ENCODE results near the gene SRRT. TPM values are rescaled to one million over a fixed set of nuclear protein-coding genes. Genes with fewer than 3 reads are reported as not detected.

The SRRT gene
- total RNA-seq, 1 donor from 2014 or later, result 302 TPM

- peaks cover 22% of the 10 kb centered on the region for H3K4me1 Mint-ChIP-seq (ENCODE audit: low read depth)
- H3K9me3 Mint-ChIP-seq (ENCODE audit: low read depth), result no peaks in the 10 kb centered on the region
- TF ChIP-seq CTCF (IDR thresholded peaks at IDR 0.05; ENCODE audit: unreplicated experiment), result no peak
- H3K27ac Mint-ChIP-seq, result peak overlapping the region; percentile 99
- no peak for DNase-seq (ENCODE audit: low spot score, unreplicated experiment)
- peaks cover 32% of the 10 kb centered on the region for H3K36me3 Mint-ChIP-seq (ENCODE audit: insufficient read depth)
- H3K4me3 Mint-ChIP-seq (ENCODE audit: low read depth), result peak overlapping the region; percentile 93
- H3K27me3 Mint-ChIP-seq, result no peaks in the 10 kb centered on the region
Measured at GRCh38 chr7:100873599-100874299, 1.2 kb upstream of the SRRT start.

- no peak for DNase-seq (ENCODE audit: low spot score, unreplicated experiment)
- TF ChIP-seq CTCF (IDR thresholded peaks at IDR 0.05; ENCODE audit: unreplicated experiment), result no peak
- Mint-ChIP-seq H3K36me3 (ENCODE audit: insufficient read depth) (peaks cover 34% of the 10 kb centered on the region), H3K4me1 (ENCODE audit: low read depth) (peaks cover 22% of the 10 kb centered on the region), H3K27ac (peak overlapping the region; percentile 99), H3K9me3 (ENCODE audit: low read depth) (no peaks in the 10 kb centered on the region), H3K4me3 (ENCODE audit: low read depth) (peak overlapping the region; percentile 93), H3K27me3 (no peaks in the 10 kb centered on the region)
Measured at GRCh38 chr7:100874300-100874576, 665 bp upstream of the SRRT start.

- no peaks in the 10 kb centered on the region for H3K27me3 Mint-ChIP-seq
- peak overlapping the region; percentile 99 for H3K27ac Mint-ChIP-seq
- H3K36me3 Mint-ChIP-seq (ENCODE audit: insufficient read depth), result peaks cover 41% of the 10 kb centered on the region
- H3K4me1 Mint-ChIP-seq (ENCODE audit: low read depth), result peaks cover 28% of the 10 kb centered on the region
- H3K9me3 Mint-ChIP-seq (ENCODE audit: low read depth), result no peaks in the 10 kb centered on the region
- H3K4me3 Mint-ChIP-seq (ENCODE audit: low read depth), result peak overlapping the region; percentile 93
- TF ChIP-seq CTCF (IDR thresholded peaks at IDR 0.05; ENCODE audit: unreplicated experiment), result no peak
- DNase-seq (ENCODE audit: low spot score, unreplicated experiment), result no peak
Measured at GRCh38 chr7:100875356-100875751, 451 bp downstream of the SRRT start.

- DNase-seq (ENCODE audit: low spot score, unreplicated experiment), result no peak
- H3K36me3 Mint-ChIP-seq (ENCODE audit: insufficient read depth), result peaks cover 44% of the 10 kb centered on the region
- no peaks in the 10 kb centered on the region for H3K9me3 Mint-ChIP-seq (ENCODE audit: low read depth)
- H3K27me3 Mint-ChIP-seq, result no peaks in the 10 kb centered on the region
- H3K4me3 Mint-ChIP-seq (ENCODE audit: low read depth), result no peak overlapping the region
- TF ChIP-seq CTCF (IDR thresholded peaks at IDR 0.05; ENCODE audit: unreplicated experiment), result no peak
- peaks cover 28% of the 10 kb centered on the region for H3K4me1 Mint-ChIP-seq (ENCODE audit: low read depth)
- peak overlapping the region; percentile 59 for H3K27ac Mint-ChIP-seq
Measured at GRCh38 chr7:100878013-100878412, 3.1 kb downstream of the SRRT start.

GRCh38 chr7:100878685-100879084 is 3.8 kb downstream of the SRRT start:
- Mint-ChIP-seq H3K27me3 (no peaks in the 10 kb centered on the region), H3K27ac (peak overlapping the region; percentile 56), H3K36me3 (ENCODE audit: insufficient read depth) (peaks cover 44% of the 10 kb centered on the region), H3K9me3 (ENCODE audit: low read depth) (no peaks in the 10 kb centered on the region), H3K4me1 (ENCODE audit: low read depth) (peaks cover 28% of the 10 kb centered on the region), H3K4me3 (ENCODE audit: low read depth) (no peak overlapping the region)
- TF ChIP-seq CTCF (IDR thresholded peaks at IDR 0.05; ENCODE audit: unreplicated experiment), result no peak
- DNase-seq (ENCODE audit: low spot score, unreplicated experiment), result no peak

Measured in progenitor cell of endocrine pancreas (in vitro differentiated cells).